K562 (cell line): ENCODE results near the gene TRPV6. TPM values are rescaled to one million over a fixed set of nuclear protein-coding genes. Genes with fewer than 3 reads are reported as not detected.

Experiments used
- ATAC-seq: fragments of 200-7000 bp; cut with Tn5 transposase; 3 replicates; pipeline ENCODE4 v1.9.1; 2020; ENCODE audit warnings: moderate library complexity
- BruUV-seq: library from RNA; stranded (reverse); fragments of 400-500 nt; replicated peaks from 2 replicates; lab custom pipeline; 2021; lab: Mats Ljungman, UMichigan
- CTCF ChIA-PET: fragments of 300-600 bp; formaldehyde crosslinking; extraction: SDS; loops from one replicate; lab custom pipeline; 2021; ENCODE audit warnings: low intra/inter-chr PET ratio; lab: Yijun Ruan, JAX
- POLR2A ChIA-PET: fragments of 300-600, 350-650 bp; sonication (Branson Sonifier 250); formaldehyde crosslinking; extraction: SDS; loops from one replicate; lab custom pipeline; 2021; ENCODE audit warnings: antibody characterized with exemption, inconsistent platforms; lab: Yijun Ruan, JAX
- DNase-seq, 4 experiments: peaks; one replicate each; pipeline versions ENCODE4 v3.0.0 to v3.0.0-alpha.2; 2011 to 2018; ENCODE audit warnings: low spot score in 3 of 4, mixed read lengths in 3 of 4; ENCODE audit errors: extremely low read depth in 1 of 4
- FAIRE-seq: peaks from 2 replicates; lab custom pipeline; 2011; peaks lifted over from hg19 to GRCh38; lab: Jason Lieb, UNC
- H2AFZ ChIP-seq: 2 replicates; pipeline ENCODE4 v1.6.0; 2011; ENCODE audit warnings: low read depth, low read length, control low read depth, inconsistent platforms
- H3K27ac ChIP-seq: fragments of 200-600 bp; 3 replicates; pipeline ENCODE4 v1.8.0; 2011; ENCODE audit warnings: low read depth, mild to moderate bottlenecking, control low read depth, inconsistent platforms, low read length, moderate library complexity, mixed read lengths; ENCODE audit errors: extremely low read depth
- H3K27me3 ChIP-seq, 2 experiments: fragments of 300-600 bp in 1 of 2; 2 replicates in 1 of 2; 3 replicates in 1 of 2; pipeline versions ENCODE4 v1.6.0 to v1.8.0; 2011; ENCODE audit warnings: inconsistent platforms in 2 of 2, low read length in 2 of 2, mild to moderate bottlenecking in 1 of 2, mixed read lengths in 1 of 2, moderate library complexity in 1 of 2; ENCODE audit not compliant: control insufficient read depth in 2 of 2, insufficient read depth in 2 of 2
- H3K36me3 ChIP-seq: fragments of 300-600 bp; 3 replicates; pipeline ENCODE4 v1.8.0; 2011; ENCODE audit warnings: mild to moderate bottlenecking, low read length, inconsistent platforms; ENCODE audit not compliant: control insufficient read depth, insufficient read depth
- H3K4me1 ChIP-seq, 2 experiments: fragments of 200-600 bp in 1 of 2; replicated peaks in 1 of 2; 2 replicates in 1 of 2; 3 replicates in 1 of 2; pipeline versions ENCODE4 v1.5.1 to v1.8.0; 2011; ENCODE audit warnings: inconsistent platforms in 2 of 2, low read length in 2 of 2, mild to moderate bottlenecking in 1 of 2, mixed read lengths in 1 of 2, moderate library complexity in 1 of 2; ENCODE audit not compliant: control insufficient read depth in 2 of 2, insufficient read depth in 2 of 2
- H3K4me2 ChIP-seq: 2 replicates; pipeline ENCODE4 v1.6.1; 2011; ENCODE audit warnings: low read length, control low read depth, inconsistent platforms, mixed read lengths; ENCODE audit not compliant: insufficient read depth
- H3K4me3 ChIP-seq: fragments of 200-600 bp; sonication (generic), shearing (Covaris generic); 2 replicates; pipeline ENCODE4 v1.5.1; 2016; ENCODE audit warnings: control low read depth, inconsistent platforms
- H3K79me2 ChIP-seq: fragments of 200-600 bp; 3 replicates; pipeline ENCODE4 v1.8.0; 2011; ENCODE audit warnings: low read length, inconsistent platforms; ENCODE audit not compliant: control insufficient read depth, insufficient read depth
- H3K9ac ChIP-seq, 2 experiments: 2 replicates each; pipeline versions ENCODE4 v1.6.0 to v1.6.1; 2011; ENCODE audit warnings: low read depth in 2 of 2, low read length in 2 of 2, control low read depth in 1 of 2, inconsistent platforms in 1 of 2, mild to moderate bottlenecking in 1 of 2, mixed read lengths in 1 of 2; ENCODE audit not compliant: insufficient read depth in 1 of 2
- H3K9me1 ChIP-seq: one replicate; pipeline ENCODE4 v1.6.0; 2011; ENCODE audit warnings: inconsistent platforms, mild to moderate bottlenecking, low read length, moderate library complexity; ENCODE audit not compliant: control insufficient read depth, insufficient read depth
- H3K9me3 ChIP-seq: replicated peaks from 2 replicates; pipeline ENCODE4 v1.5.1; 2011; ENCODE audit warnings: low read depth, low read length, inconsistent platforms; ENCODE audit not compliant: control insufficient read depth, insufficient read depth
- H4K20me1 ChIP-seq: replicated peaks from 2 replicates; pipeline ENCODE4 v1.6.1; 2011; ENCODE audit warnings: low read length, inconsistent platforms, mixed read lengths; ENCODE audit not compliant: control insufficient read depth, insufficient read depth
- CCNT2 ChIP-seq: IDR thresholded peaks from 2 replicates; pipeline ENCODE4 v1.6.1; 2011; ENCODE audit warnings: borderline replicate concordance, low read depth, mild to moderate bottlenecking, moderate library complexity, mixed read lengths, low read length; ENCODE audit not compliant: insufficient read length; ENCODE audit errors: extremely low read depth
- PHF8 ChIP-seq: fragments of 200-600 bp; sonication (generic); IDR thresholded peaks from 2 replicates; pipeline ENCODE4 v1.6.1; 2012; ENCODE audit warnings: mixed run types, mild to moderate bottlenecking, inconsistent platforms, low read length, moderate library complexity, borderline replicate concordance
- PREB ChIP-seq: sonication (generic); formaldehyde crosslinking; IDR thresholded peaks from 2 replicates; pipeline ENCODE4 v1.8.1; 2023; ENCODE audit warnings: mild to moderate bottlenecking, missing genetic modification reagents
- TBP ChIP-seq: optimal IDR thresholded peaks from 2 replicates; pipeline ENCODE3; 2011; ENCODE audit warnings: low read depth, low read length, improper control_type of control experiment
- WGBS: fragments of 100-300 bp; shearing (Covaris generic); methylation state at CpG from one replicate; pipeline ENCODE4 v1.1.6; 2016; ENCODE audit warnings: low coverage, mixed read lengths; ENCODE audit not compliant: insufficient coverage; ENCODE audit errors: missing lambda C conversion rate; 5-methylcytosine and 5-hydroxymethylcytosine counted together
- in situ Hi-C: fragments of 300-500 bp; cut with MboI; formaldehyde crosslinking; loops from 4 replicates; pipeline ENCODE4 v1.15.0; 2018; ENCODE audit warnings: inconsistent platforms, mixed read lengths
- intact Hi-C: fragments of 100-400 bp; cut with micrococcal nuclease; formaldehyde crosslinking; loops from 2 replicates; pipeline ENCODE4 v1.14.2; 2022
- polyA plus RNA-seq, 8 experiments: library from polyadenylated mRNA; depleted of rRNA in 4 of 8; stranded (reverse) in 5 of 8; unstranded in 3 of 8; fragments of >200 nt; fragmentation: Nextera tagmentation in 2 of 8; fragmentation: Illumina TruSeq in 1 of 8; extraction: Ambion mirVana in 2 of 8; extraction: Trizol in 1 of 8; gene quantifications; 2 replicates each; pipeline versions ENCODE4 v1.2.1 to v1.2.3, GENCODE V29; 2011 to 2014; ENCODE audit warnings: inconsistent platforms in 1 of 8, missing spikeins in 1 of 8
- total RNA-seq, 7 experiments: library from RNA; depleted of rRNA in 6 of 7; stranded (reverse); fragments of >200 nt in 6 of 7; fragmentation: Illumina TruSeq in 2 of 7; extraction: Trizol in 2 of 7; gene quantifications; 2 replicates each; pipeline versions ENCODE4 v1.2.1 to v1.2.3, GENCODE V29; 2011 to 2021; ENCODE audit warnings: low replicate concordance in 1 of 7
- TF ChIP-seq, protein P1 (sequence below): sonication (generic); formaldehyde crosslinking; IDR thresholded peaks from 2 replicates; pipeline ENCODE4 v1.8.1; 2023; ENCODE audit warnings: missing genetic modification reagents, mild to moderate bottlenecking, borderline replicate concordance

The TRPV6 gene
- total and polyA plus RNA-seq, 9 of the 15 experiments (the other 6 are each of a cell fraction or from before 2014, with no cell fraction given) = 0.04 to 0.36 (median 0.11) TPM

GRCh38 chr7:142886866-142887265, 1.3 kb upstream of the TRPV6 start:
- Histone ChIP-seq H3K79me2 (no peaks in the 10 kb centered on the region), H3K9me1 (no peaks in the 10 kb centered on the region), H3K27me3 (peaks cover 34 to 79% of the 10 kb centered on the region in 2 experiments), H3K4me3 (no peak overlapping the region), H4K20me1 (no peaks in the 10 kb centered on the region), H3K27ac (no peak overlapping the region), H3K9ac (no peak overlapping the region), H2AFZ (no peak overlapping the region), H3K4me1 (peaks cover 0 to 4% of the 10 kb centered on the region in 2 experiments; a peak in 1 of 5 replicates), H3K9me3 (no peaks in the 10 kb centered on the region; the same call in 1 of the 2 replicates), H3K4me2 (no peak overlapping the region), H3K36me3 (no peaks in the 10 kb centered on the region)
- in situ Hi-C loops = no loop called here
- TF ChIP-seq CCNT2 (no peak), PHF8 (0 out of 2 replicates have a peak, but pooled peaks have one; percentile 20), TBP (no peak), PREB (CRISPR knock-in tag) (no peak)
- TF ChIP-seq, protein P1, sequence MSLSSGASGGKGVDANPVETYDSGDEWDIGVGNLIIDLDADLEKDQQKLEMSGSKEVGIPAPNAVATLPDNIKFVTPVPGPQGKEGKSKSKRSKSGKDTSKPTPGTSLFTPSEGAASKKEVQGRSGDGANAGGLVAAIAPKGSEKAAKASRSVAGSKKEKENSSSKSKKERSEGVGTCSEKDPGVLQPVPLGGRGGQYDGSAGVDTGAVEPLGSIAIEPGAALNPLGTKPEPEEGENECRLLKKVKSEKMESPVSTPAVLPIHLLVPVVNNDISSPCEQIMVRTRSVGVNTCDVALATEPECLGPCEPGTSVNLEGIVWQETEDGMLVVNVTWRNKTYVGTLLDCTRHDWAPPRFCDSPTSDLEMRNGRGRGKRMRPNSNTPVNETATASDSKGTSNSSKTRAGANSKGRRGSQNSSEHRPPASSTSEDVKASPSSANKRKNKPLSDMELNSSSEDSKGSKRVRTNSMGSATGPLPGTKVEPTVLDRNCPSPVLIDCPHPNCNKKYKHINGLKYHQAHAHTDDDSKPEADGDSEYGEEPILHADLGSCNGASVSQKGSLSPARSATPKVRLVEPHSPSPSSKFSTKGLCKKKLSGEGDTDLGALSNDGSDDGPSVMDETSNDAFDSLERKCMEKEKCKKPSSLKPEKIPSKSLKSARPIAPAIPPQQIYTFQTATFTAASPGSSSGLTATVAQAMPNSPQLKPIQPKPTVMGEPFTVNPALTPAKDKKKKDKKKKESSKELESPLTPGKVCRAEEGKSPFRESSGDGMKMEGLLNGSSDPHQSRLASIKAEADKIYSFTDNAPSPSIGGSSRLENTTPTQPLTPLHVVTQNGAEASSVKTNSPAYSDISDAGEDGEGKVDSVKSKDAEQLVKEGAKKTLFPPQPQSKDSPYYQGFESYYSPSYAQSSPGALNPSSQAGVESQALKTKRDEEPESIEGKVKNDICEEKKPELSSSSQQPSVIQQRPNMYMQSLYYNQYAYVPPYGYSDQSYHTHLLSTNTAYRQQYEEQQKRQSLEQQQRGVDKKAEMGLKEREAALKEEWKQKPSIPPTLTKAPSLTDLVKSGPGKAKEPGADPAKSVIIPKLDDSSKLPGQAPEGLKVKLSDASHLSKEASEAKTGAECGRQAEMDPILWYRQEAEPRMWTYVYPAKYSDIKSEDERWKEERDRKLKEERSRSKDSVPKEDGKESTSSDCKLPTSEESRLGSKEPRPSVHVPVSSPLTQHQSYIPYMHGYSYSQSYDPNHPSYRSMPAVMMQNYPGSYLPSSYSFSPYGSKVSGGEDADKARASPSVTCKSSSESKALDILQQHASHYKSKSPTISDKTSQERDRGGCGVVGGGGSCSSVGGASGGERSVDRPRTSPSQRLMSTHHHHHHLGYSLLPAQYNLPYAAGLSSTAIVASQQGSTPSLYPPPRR = 0 out of 2 replicates have a peak, but pooled peaks have one; percentile 10
- ChIA-PET POLR2A (interaction anchor here (1.3 kb wide), 1 partner anchor 9 kb away, joined by 6 read pairs; no protein-coding TSS in a partner anchor), CTCF (no interaction called here)
- no TSS peak for BruUV-seq
- no peak for FAIRE-seq
- no peak for DNase-seq
- intact Hi-C loops = loop anchor here (10.0 kb wide), 1 partner anchor 328 kb away; no protein-coding TSS in a partner anchor
- no peak for ATAC-seq
- WGBS = 13% methylated on average over 7 of the region's 7 CpGs
